Epithelial cell of prostate (primary cell): ENCODE results near the gene RIN3.
A peak's percentile ranks its signal among the peaks of the same experiment; 100 is the strongest.

ENCODE experiments used
- DNase-seq: peaks from one replicate; pipeline ENCODE4 v3.0.0-alpha.2; 2011; ENCODE audit warnings: low read depth, low spot score
- H3K27ac ChIP-seq: fragments of 450-650 bp; 2 replicates; pipeline ENCODE4 v1.5.1; 2017; ENCODE audit warnings: mild to moderate bottlenecking

RIN3 gene

DNA sequence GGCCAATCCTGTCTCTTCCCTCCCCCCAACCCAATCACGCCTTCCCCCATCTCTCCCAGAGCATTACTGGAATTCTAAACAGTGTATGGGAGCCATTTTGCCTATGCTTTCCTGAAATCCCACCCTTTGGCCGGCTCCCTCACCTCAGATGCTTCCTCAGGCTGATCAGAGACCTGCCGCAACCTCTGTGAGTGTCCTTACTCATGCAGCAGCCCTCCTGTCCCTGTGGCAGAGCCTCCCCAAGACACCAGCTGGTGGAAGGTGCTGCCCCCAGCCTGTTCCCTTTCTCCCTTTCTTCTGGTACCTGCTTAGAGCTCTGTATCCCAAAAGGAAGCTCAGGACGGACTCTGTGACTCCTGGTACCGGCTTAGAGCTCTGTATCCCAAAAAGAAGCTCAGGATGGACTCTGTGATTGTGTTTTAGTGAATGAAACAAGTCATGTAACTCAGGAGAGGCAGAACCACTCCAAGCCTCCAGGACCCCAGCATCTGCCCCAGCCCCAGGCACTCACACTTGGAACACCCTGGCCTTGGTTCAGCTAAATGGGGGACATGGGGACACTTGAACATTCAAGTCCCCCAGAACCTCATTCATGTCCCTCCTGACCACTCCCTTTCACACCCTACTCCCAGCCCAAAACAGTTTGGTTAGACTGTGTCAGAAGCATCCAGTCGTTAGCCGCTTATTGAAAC lies 29.3 kb upstream of the RIN3 start:
- H3K27ac ChIP-seq, result no peak overlapping the region
- DNase-seq, result no peak

DNA sequence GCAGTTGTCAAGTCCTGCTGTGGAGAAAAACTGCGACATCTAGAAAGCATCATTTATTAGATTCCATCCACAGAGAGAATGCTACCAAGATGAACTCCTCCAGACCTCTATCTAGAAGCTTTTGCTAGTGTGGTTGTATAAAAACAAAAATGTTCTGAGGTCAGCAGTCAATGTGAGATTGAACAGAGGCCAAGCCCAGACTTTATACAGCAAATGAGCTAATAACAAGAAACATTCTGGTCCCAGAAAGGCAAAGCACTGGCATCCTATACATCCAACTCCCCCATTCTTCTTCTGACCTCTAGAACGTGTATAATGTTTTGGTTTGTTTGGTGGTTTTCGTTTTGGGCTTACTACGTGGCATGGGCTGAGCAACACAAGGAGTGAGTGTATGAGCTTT lies 26.7 kb upstream of the RIN3 start:
- DNase-seq, result no peak
- no peak overlapping the region for H3K27ac ChIP-seq

DNA sequence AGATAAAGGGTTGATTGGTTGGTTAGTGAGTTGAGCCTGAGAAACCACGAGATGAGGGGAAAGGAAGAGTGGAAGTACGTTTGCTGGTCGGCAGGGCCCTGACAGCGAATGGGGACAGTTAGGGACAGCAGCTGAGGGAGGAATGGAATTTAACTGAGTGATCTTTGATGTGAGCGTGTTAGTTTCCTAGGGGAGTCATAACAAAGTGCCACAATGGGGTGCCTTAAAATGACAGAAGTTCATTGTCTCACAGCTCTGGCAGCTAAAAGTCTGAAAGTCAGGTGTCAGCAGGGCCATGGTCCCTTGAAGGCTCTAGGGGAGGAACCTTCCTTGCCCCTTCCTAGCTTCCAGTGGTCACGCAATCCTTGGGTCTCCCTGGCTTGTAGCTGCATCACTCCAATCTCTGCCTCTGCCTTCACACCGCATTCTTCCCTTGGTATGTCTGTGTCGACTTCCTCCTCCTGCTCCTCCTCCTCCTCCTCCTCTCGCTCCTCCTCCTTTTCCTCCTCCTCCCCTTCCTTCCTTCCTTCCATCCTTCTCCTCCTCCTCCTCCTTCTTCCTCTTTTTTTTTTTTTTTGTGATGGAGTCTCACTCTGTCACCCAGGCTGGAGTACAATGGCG lies 26.0 kb upstream of the RIN3 start:
- H3K27ac ChIP-seq, result no peak overlapping the region

DNA sequence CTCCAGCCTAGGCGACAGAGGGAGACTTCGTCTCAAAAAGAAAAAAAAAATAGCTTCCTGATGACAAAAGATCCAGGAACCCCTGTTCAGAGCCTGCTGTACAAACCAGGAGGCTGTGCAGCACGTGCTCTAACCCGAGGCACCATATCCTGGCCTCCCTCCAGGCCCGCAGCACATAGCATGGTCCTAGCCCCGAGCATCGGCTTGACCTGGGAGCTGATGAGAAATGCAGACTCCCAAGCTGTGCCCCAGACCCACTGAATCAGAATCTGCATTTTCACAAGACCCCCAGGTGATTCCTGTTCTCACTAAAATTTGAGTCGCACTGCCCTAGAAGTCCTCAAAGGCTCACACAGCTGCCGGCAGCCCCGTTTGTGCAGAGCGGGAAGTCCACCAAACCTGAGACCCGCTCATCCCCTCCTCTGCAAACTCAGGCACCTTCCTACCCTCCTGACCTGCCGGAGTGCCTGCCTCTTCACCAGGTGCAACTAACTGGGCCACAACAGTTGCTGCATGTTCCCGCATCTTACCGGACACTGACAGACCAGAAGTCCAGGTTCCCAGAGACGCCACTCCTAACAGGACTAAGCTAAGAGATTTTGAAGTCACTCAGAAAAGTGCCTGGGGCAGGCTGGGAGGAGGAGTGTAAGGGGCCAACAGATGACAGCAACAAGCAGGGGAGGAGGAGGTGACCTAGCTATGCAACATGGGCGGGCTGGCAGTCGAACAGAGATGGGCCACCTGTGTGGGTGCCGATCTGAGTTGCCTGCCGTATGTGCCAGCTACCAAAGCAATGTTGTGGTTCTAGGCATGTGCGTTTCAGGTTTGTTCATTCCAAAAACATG lies 24.0 kb upstream of the RIN3 start:
- peak overlapping the region; percentile 24 for H3K27ac ChIP-seq
- DNase-seq, result no peak

More for the DNA sequence above, 26.0 kb upstream of the RIN3 start:
- no peak for DNase-seq

DNA sequence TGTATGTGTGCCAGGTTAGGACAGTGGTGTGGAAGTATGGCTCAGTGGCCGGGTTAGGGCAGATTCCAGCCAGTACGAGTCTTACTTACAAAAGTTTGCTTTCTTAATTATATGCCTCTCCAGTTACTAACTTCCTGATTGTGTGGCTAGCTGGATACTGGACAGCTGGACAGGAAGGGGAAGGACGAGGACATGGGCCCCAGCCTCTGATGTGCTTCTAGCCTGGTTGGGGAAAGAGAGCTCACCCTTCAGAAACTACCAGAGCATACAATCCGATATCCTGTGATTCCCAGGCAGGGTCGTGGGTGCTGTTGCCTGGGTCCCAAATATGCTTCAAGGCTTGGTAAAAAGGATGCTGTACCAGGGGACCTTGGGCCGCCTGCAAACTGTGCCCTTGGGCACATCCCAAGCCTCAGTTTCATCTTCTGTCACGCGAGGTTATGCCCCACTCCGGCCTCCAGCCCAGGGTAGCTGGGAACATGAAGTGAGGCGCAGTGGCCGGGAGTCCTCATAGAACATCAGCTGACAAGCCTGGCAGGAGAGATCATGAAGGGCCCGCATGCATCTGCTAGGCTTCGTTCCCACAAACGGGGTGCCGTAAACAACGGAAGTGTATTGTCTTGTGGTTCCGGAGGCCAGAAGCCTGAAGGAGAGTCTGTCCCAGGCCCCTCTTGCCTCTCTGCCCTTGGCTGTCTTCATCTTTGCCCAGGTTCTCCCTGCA lies 23.2 kb upstream of the RIN3 start:
- DNase-seq, result no peak
- peak overlapping the region; percentile 24 for H3K27ac ChIP-seq

DNA sequence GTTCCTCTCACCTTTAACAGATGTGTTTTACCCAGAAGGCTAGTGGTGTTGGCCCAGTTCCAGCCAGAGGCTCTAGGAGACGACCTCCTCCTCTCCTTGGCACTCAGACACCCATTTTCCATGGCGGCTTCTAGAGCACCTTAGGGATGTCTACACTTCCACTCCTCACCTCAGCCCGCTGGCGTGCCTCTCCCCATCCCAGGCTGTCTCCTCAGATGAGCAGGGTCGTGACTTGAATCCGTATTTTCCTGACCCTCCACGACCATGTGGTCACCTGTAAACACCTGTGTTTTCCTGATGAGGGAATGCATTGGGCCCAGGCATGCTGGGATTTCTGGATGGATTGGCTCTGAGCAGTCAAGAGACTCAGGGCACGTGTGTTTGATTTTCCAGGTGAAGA lies 21.8 kb upstream of the RIN3 start:
- DNase-seq, result no peak
- no peak overlapping the region for H3K27ac ChIP-seq

DNA sequence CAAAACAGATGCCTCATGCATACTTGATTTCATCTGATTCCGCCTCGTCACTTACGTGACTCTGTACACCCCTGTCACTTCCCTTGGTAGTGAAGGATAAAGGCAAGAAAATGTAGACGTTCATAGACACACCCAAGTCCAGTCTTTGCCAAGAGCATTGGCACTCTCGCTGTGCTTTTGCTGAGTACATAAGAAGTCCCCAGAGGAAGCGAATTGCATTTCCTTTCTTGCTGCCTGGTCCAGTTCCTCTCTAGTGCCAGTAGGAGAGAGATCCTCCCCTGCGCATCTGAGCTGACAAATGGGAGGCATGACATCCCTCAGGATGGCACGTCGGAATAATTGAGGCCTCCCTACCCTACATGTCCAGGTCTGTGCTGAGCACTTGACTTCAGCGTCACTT lies 21.3 kb upstream of the RIN3 start:
- no peak for DNase-seq
- H3K27ac ChIP-seq, result no peak overlapping the region

DNA sequence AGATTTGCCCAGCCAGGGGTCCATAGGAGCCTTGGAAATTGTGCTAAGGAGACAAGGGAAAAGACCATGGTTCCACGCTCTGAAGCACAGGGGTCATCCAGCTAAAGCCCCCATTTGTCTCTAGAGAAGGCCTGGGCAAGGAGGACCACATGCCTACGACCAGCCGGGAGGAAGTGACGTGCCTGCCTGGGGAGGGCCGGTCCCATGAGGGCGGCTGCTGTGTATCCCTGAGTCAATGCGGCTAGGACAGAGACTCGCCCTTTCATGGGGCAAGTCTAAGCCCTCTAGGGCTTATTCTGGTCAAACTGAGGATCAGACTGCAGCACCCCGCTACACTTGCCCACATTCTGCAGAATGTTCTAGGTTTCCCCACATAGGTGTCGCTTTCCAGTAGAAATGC lies 20.6 kb upstream of the RIN3 start:
- DNase-seq, result no peak
- no peak overlapping the region for H3K27ac ChIP-seq

DNA sequence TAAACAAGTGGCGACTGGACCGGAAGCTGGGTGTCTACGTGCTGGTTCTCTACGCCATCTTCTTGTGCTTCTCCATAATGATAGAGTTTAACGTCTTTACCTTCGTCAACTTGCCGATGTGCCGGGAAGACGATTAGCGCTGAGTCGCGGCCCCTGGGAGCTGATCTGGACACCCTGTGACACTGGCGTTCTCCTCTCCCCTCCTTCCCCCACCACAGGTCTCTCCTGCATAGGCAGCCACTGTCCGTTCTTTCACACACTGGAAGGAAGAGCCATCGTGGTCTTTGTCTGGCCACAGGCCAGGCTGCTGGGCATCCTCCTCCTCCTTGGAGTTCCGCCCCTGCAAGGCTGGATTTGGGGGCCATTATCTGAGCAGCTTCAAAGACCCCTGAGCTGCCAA lies 20.1 kb upstream of the RIN3 start:
- DNase-seq, result no peak
- H3K27ac ChIP-seq, result no peak overlapping the region

DNA sequence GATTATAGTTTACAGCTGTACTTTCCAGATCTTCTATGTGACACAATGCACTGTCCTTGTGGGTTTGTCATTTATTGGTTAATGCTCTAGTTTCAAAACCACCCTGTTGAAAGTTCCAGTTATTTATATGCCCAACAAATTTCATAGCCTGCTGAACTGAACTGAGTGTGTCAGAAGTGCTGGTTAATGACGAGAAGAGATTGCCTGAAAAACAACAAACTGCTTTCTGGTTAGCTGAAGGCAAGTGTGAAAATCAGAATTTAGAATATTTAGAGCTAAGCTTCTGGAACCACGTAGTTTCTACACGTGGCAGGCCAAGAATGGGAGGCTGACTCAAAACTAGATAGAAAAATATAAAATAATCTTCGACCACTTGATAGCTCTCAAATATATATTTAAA lies 19.1 kb upstream of the RIN3 start:
- no peak for DNase-seq
- peak overlapping the region; percentile 55 for H3K27ac ChIP-seq

DNA sequence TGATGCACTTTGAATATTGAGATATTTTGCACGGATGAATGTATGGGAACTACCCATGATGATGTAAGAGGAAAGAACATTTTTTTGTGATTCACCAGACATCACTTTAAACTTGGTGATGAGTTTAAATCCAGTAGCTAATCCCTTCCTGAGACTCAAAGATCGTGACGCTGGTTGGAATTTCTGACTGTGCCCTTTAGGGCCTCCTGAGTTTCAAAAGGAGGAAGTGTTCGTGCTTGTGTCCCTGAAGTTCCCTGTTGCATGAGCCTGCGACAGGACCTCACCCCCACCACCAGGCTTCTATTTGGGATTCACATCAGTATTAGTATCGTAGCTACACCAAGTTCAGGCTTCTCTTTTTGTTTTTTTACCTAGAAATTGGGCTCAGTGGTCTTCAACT lies 18.6 kb upstream of the RIN3 start:
- DNase-seq, result no peak
- peak overlapping the region; percentile 55 for H3K27ac ChIP-seq

DNA sequence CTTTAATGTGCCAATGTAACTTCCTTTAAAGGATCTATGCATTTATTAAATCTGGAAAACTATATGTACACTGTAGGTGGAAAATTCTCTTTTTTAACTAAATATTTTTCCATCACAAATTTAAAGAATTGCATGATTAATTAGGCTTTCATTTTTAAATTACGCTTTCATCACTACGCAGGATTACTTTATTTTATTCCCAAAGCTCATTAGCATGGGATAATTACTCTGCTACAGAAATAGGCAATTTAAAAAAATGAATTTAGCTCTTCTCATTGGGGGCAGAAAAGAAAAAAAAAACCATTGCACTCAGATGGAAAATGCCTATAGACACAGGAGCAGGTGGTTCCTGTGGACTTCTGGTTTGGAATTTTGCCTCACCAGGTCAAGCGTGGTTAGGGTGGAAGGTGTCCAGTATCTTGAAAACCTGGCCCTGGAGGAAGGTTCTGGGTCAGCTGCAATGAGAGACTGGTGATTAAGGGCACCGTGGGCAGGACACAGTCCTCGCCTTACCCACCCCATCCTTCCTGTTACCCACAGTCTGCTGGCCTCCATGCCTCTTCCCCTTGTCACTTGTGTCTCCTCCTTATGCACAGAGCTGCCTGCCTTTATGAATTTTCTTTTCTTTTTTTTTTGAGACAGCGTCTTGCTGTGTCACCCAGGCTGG lies 17.3 kb upstream of the RIN3 start:
- no peak for DNase-seq
- H3K27ac ChIP-seq, result no peak overlapping the region

DNA sequence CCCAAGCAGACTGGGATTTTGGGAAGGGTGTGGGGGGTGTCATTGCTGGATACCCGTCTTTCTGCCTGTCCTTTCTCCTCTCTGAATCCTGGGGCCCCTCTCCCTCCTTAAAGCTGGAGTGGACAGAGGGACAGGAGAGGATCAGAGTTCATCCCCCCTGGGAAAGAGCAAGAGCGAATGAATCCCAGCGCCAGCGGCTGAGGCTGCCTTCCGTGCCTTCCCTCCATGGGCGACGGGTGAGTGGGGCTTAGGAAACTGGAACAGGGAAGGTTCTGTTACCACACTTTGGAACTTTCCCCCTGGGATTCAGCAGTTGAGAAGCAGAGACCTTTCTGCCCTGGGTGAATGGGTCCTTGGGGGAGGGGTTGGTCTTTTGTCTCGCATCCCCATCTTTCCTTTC lies 16.2 kb upstream of the RIN3 start:
- no peak for DNase-seq
- no peak overlapping the region for H3K27ac ChIP-seq

DNA sequence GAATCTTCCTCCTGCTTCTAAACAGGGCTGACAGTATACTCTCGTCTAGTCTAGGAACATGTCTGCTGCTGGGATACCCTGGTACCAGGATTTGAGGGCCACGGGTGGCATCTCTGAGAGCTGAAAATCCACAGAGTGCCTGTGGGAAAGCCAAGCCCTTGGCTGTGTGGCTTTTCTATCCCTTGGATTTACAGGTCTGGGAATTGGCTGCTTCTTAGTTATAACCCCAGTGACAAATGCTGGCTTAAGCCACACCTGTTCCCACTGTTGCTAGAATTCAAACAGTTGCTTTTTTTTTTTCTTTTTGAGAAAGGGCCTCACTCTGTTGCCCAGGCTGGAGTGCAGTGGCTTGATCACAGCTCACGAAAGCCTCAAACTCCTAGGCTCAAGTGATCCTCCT lies 14.3 kb upstream of the RIN3 start:
- no peak for DNase-seq
- no peak overlapping the region for H3K27ac ChIP-seq

DNA sequence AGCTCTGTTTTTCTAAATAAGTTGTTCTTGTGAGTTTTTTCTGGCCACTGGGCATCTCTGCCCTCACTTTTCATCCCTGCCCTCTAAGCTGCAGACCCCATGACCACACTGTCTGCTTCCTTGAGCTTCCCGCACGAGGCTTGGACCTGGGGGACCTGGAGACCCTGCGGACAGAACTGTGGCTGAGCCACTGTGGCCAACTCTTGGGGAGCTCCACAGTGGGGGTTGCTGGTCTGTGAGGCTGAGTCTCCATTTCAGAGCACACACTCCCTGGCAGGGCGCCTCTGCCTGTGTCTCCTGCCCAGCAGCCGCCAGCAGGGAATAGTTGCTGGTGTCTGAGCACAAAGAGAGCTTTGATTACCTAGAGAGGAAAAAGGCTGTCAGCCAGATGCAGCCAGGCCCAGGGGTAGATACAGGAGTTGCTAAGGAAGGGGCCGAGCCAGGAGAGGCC lies 13.1 kb upstream of the RIN3 start:
- H3K27ac ChIP-seq, result peak overlapping the region; percentile 37
- no peak for DNase-seq

DNA sequence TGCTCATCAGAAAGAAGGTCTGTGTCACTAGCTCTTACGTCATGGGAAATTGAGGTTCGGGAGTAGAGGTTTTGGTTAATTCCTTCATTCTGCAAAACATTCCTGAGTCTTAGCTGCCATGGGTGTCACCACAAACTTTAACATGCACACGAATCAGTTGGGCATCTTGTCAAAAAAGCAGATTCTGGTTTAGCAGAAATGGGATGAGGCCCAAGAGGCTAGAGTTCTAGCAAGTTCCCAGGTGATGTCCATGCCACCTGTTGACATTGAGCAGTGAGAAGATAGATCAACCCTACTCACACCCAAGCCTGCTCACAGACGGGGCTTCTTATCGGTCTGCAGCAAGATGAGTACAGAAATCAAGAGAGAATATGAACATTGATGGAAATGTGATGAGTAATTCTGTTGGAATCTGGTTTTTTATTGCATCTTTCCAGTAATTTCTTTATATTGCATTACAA lies 11.7 kb upstream of the RIN3 start:
- peak overlapping the region; percentile 92 for H3K27ac ChIP-seq
- DNase-seq, result no peak

DNA sequence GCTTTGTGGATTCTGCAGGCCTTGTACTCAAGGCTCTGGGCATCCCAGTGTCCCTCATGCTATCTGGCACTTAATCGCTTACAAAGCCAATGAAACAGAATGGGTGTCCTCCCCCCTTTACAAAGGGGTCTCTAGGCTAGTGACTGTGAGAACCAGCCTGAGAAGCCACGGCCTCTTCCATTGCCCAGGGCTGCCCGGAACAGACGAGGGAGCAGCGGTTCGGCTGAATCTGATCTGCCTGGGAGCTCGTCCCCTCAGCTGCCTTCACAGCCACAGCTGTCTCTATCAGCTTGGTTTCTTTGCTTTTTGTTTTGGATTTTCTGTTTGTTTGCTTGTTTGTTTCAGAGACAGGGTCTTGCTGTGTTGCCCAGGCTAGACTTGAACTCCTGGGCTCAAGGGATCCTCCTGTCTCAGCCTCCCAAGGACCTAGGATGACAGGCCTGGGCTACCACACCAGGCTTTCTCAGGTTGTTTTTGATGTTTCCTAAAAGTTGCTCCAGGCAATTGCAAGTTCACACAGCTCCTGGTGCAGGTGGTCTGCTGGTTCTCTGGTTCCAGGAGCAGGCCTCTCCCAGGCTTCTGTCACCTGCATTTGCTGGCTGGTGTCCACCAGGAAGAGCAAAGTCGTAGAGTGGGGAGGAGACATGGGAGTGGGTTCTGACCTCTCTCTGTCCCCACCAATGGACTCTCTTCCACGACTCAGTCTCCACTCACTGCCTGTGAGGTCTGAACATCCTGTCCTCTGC lies 10.9 kb upstream of the RIN3 start:
- DNase-seq, result no peak
- H3K27ac ChIP-seq, result peak overlapping the region; percentile 92

DNA sequence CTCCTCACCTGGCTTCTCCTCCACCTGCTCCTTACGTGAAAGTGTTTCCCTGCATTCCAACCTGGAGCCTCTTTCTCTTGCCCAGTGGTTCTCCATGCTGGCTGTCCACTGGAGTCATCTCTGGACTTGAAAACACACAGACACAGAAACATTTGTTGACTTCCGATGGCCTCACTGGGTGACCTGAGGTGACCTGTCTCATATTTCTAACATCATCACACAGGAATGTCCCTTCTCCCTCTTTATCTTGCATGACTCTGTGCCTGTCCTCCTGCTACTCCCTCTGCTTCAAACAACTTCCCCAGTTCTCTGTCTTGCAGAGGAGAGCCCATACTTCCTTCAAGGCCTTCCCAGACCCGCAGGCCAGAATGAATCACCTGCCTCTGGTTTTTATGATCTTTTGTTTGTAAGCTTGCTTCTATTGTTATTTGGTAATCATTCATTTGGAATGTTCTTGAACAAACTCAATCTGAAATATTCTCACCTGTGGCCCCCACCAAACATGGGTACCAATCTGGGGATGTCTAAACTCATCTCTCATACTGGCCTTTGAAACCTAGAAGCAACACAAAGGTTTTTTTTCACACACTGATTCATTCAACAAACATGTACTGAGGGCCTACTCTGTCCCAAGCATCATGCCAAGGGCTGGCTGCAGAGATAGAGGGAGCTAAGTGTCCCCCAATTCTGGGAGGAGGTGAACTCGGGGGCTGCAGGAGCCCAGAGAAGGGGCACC lies 9.7 kb upstream of the RIN3 start:
- H3K27ac ChIP-seq, result peak overlapping the region; percentile 92
- DNase-seq, result peak; percentile 84

DNA sequence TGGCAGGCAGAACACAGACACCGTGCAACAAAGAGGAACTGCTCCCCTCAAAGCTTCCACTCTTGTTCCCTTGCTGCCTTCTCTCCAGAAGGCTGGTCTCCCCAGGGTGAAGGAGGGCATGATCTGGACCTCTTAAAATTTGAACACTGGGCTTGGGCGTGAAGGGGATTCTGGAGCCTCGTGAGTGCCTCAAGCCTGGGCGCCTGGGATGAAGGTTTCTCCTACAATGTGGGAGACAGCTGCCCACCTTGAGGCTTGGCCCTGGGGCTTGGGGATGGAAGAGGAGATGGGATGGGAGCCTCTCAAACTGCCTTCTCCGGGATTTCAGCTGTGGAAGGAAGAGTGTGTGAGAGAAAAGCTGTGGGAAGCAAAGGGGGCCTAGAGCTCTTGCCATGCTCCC lies 7.8 kb upstream of the RIN3 start:
- no peak for DNase-seq
- no peak overlapping the region for H3K27ac ChIP-seq
